ENCODE data around the gene KCNIP4.

DNA sequence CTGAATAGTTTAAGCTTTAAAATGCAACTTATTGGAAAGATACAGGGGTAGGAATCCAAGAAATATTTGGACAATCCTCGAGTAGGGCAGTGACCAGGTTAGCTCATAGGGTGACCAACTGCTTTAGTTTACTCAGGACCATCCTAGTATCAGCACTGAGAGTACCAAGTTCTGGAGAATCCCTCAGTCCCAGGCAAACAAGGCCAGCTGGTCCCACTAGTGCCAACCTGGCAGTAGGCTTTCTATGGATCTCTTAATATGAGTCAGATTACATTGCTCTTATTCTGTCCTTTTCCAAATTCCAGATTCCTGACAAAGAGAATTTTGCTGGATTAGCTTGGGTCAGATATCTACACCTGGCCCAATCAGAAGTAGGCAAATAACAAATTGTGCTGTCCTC, 493.7 kb downstream of the KCNIP4 start:
- TF ChIP-seq MITF (IDR thresholded peaks at IDR 0.05), result no peak
- no peak for TF ChIP-seq RBM39 (optimal IDR thresholded peaks at IDR 0.05; ENCODE audit: low read depth, low read length)
